Measurements from ENCODE around the gene AGAP1. TPM values are rescaled to one million over a fixed set of nuclear protein-coding genes. Genes with fewer than 3 reads are reported as not detected.
"Not testable (repeated sequence)": the region's sequence is repeated elsewhere in the genome, so short reads cannot be mapped to it uniquely, and the experiment has no call there.

Gene AGAP1
- total RNA-seq, 1 donor from 2014 or later = 43.8 TPM

- no peaks in the 10 kb centered on the region for H3K27me3 Mint-ChIP-seq (ENCODE audit: unreplicated experiment)
- no peak overlapping the region for H3K4me3 Mint-ChIP-seq (ENCODE audit: unreplicated experiment)
- H3K36me3 Mint-ChIP-seq (ENCODE audit: unreplicated experiment) = peaks cover 8% of the 10 kb centered on the region
Observed at GRCh38 chr2:236061497-236061896, 567.7 kb downstream of the AGAP1 start.

GRCh38 chr2:236061899-236062298 lies 568.1 kb downstream of the AGAP1 start:
- H3K4me1 Mint-ChIP-seq (ENCODE audit: unreplicated experiment) = no peaks in the 10 kb centered on the region
- H3K4me3 Mint-ChIP-seq (ENCODE audit: unreplicated experiment) = no peak overlapping the region
- no peak overlapping the region for H3K27ac Mint-ChIP-seq (ENCODE audit: unreplicated experiment)
- DNase-seq (ENCODE audit: extremely low spot score, unreplicated experiment) = no peak
- no peaks in the 10 kb centered on the region for H3K27me3 Mint-ChIP-seq (ENCODE audit: unreplicated experiment)
- H3K9me3 Mint-ChIP-seq (ENCODE audit: unreplicated experiment) = peaks cover 7% of the 10 kb centered on the region
- TF ChIP-seq CTCF (IDR thresholded peaks at IDR 0.05) = no peak
- H3K36me3 Mint-ChIP-seq (ENCODE audit: unreplicated experiment) = peaks cover 10% of the 10 kb centered on the region

More at GRCh38 chr2:236061497-236061896, 567.7 kb downstream of the AGAP1 start:
- H3K4me1 Mint-ChIP-seq (ENCODE audit: unreplicated experiment) = no peaks in the 10 kb centered on the region
- DNase-seq (ENCODE audit: extremely low spot score, unreplicated experiment) = no peak
- peaks cover 7% of the 10 kb centered on the region for H3K9me3 Mint-ChIP-seq (ENCODE audit: unreplicated experiment)
- H3K27ac Mint-ChIP-seq (ENCODE audit: unreplicated experiment) = no peak overlapping the region
- TF ChIP-seq CTCF (IDR thresholded peaks at IDR 0.05) = no peak

- H3K4me1 Mint-ChIP-seq (ENCODE audit: unreplicated experiment); H3K9me3 Mint-ChIP-seq (ENCODE audit: unreplicated experiment); H3K4me3 Mint-ChIP-seq (ENCODE audit: unreplicated experiment); H3K27ac Mint-ChIP-seq (ENCODE audit: unreplicated experiment); H3K27me3 Mint-ChIP-seq (ENCODE audit: unreplicated experiment); DNase-seq (ENCODE audit: extremely low spot score, unreplicated experiment): not testable (repeated sequence)
- peaks cover 12% of the 10 kb centered on the region for H3K36me3 Mint-ChIP-seq (ENCODE audit: unreplicated experiment)
Observed at GRCh38 chr2:236062806-236063205, 569.0 kb downstream of the AGAP1 start.

GRCh38 chr2:236063994-236064393 lies 570.2 kb downstream of the AGAP1 start:
- H3K4me1 Mint-ChIP-seq (ENCODE audit: unreplicated experiment) = no peaks in the 10 kb centered on the region
- H3K27me3 Mint-ChIP-seq (ENCODE audit: unreplicated experiment) = no peaks in the 10 kb centered on the region
- peaks cover 4% of the 10 kb centered on the region for H3K36me3 Mint-ChIP-seq (ENCODE audit: unreplicated experiment)
- DNase-seq (ENCODE audit: extremely low spot score, unreplicated experiment) = no peak
- H3K9me3 Mint-ChIP-seq (ENCODE audit: unreplicated experiment) = no peaks in the 10 kb centered on the region
- no peak for TF ChIP-seq CTCF (IDR thresholded peaks at IDR 0.05)
- no peak overlapping the region for H3K27ac Mint-ChIP-seq (ENCODE audit: unreplicated experiment)
- no peak overlapping the region for H3K4me3 Mint-ChIP-seq (ENCODE audit: unreplicated experiment)

- H3K36me3 Mint-ChIP-seq (ENCODE audit: unreplicated experiment) = peaks cover 11% of the 10 kb centered on the region
- H3K27ac Mint-ChIP-seq (ENCODE audit: unreplicated experiment) = no peak overlapping the region
- H3K4me1 Mint-ChIP-seq (ENCODE audit: unreplicated experiment) = no peaks in the 10 kb centered on the region
- no peaks in the 10 kb centered on the region for H3K9me3 Mint-ChIP-seq (ENCODE audit: unreplicated experiment)
- no peak for DNase-seq (ENCODE audit: extremely low spot score, unreplicated experiment)
- H3K4me3 Mint-ChIP-seq (ENCODE audit: unreplicated experiment) = no peak overlapping the region
- no peak for TF ChIP-seq CTCF (IDR thresholded peaks at IDR 0.05)
- H3K27me3 Mint-ChIP-seq (ENCODE audit: unreplicated experiment) = no peaks in the 10 kb centered on the region
Observed at GRCh38 chr2:236065314-236066160, 571.7 kb downstream of the AGAP1 start.

Data from osteocyte (in vitro differentiated cells).